AG09309 (cell line): ENCODE results near the gene NARF.

Experiments used
- DNase-seq: peaks from one replicate; pipeline ENCODE4 v3.0.0-alpha.2; 2010; ENCODE audit warnings: low read depth
- H3K4me3 ChIP-seq: 2 replicates; pipeline ENCODE4 v1.5.1; 2011; ENCODE audit warnings: mild to moderate bottlenecking, low read depth, low read length, moderate library complexity; ENCODE audit not compliant: control insufficient read depth
- TF ChIP-seq, protein P1 (sequence below): IDR thresholded peaks from 2 replicates; pipeline ENCODE4 v1.5.1; 2011; ENCODE audit warnings: mild to moderate bottlenecking, low read depth, low read length, inconsistent platforms; ENCODE audit not compliant: insufficient read depth, control insufficient read depth; ENCODE audit errors: missing control alignments

Gene NARF

DNA sequence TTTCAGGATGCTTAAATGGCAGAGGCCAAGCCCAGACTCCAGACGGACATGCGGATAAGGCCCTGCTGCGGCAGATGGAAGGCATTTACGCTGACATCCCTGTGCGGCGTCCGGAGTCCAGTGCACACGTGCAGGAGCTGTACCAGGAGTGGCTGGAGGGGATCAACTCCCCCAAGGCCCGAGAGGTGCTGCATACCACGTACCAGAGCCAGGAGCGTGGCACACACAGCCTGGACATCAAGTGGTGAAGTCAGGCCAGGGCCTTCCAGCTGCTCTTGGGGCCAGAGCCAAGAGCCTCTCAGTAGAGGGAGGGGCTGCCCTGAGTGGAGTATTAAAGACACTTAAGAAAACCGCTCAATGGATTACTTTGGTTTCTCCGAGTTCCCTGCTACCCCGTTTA is 29.4 kb downstream of the NARF start:
- no peak overlapping the region for H3K4me3 ChIP-seq
- TF ChIP-seq, protein P1, sequence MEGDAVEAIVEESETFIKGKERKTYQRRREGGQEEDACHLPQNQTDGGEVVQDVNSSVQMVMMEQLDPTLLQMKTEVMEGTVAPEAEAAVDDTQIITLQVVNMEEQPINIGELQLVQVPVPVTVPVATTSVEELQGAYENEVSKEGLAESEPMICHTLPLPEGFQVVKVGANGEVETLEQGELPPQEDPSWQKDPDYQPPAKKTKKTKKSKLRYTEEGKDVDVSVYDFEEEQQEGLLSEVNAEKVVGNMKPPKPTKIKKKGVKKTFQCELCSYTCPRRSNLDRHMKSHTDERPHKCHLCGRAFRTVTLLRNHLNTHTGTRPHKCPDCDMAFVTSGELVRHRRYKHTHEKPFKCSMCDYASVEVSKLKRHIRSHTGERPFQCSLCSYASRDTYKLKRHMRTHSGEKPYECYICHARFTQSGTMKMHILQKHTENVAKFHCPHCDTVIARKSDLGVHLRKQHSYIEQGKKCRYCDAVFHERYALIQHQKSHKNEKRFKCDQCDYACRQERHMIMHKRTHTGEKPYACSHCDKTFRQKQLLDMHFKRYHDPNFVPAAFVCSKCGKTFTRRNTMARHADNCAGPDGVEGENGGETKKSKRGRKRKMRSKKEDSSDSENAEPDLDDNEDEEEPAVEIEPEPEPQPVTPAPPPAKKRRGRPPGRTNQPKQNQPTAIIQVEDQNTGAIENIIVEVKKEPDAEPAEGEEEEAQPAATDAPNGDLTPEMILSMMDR: no peak
- DNase-seq: no peak

DNA sequence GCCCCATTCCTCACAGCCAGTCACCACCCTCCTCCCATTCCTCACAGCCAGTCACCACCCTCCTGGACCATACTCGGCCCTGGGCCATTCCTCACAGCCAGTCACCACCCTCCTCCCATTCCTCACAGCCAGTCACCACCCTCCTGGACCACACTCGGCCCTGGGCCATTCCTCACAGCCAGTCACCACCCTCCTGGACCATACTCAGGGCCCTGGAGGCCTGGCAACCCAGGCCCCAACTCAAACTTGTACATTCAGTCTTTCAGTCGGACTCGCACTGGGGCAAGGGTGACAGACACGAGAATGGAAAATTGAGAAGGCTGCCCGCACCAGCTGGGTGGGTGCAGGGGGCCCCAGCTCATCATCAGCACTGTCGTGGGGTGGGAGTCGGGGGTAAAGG is 30.6 kb downstream of the NARF start:
- no peak for DNase-seq
- no peak overlapping the region for H3K4me3 ChIP-seq
- TF ChIP-seq, protein P1: no peak

DNA sequence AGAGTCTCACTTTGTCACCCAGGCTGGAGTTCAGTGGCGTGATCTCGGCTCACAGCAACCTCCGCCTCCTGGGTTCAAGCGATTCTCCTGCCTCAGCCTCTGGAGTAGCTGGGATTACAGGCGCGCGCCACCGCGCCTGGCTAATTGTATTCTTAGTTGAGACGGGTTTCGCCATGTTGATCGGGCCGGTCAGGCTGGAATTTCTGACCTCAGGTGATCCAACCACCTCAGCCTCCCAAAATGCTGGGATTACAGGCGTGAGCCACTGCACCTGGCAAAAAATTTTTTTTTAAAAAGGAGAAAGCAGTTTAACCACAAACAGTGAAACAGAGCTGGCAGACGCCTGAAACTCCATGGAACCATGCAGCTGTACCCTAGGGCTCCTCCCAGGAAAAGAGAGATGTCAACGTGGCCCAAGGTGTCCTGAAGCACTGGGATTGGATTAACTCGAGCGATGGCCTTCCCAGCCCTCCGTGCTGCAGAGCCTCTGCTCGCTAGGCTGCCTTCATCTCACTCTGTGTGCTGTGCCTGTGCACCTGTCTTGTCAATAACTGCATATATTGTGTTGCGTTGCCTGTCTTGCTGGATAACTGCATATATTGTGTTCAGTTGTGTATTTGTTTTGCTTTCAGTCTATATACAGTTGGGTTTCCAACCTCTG is 31.4 kb downstream of the NARF start:
- no peak for DNase-seq
- TF ChIP-seq, protein P1: no peak

DNA sequence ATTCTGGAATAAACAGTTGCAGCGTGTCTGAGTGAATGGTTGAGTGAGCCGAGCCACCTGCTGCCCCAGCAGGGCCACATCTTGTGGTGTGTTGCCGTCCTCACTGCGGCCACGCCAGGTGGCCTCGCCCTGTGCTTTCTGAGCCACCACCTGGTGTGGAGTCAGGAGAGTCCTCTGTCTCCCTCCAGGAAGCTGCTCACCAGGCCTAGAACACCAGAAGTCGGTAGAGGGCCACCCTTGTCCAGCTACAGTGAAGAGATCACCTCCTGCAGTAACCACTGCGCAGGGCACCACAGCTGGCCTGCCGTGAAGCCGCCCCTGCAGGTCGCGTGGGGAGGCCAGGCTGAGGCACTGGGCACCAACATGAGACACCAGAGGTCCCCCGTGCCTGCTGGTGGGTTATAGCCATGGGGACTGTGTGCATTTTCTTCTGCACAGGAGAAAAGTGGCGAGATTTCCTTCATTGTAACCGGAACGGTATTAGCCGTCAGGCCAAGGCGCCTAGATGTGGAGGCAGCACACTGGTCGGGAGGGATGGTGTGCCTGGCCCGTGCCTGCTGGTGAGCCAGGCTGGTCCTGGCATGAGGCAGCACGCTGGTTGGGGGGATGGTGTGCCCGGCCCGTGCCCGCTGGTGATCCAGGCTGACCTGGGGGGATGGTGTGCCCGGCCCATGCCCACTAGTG is 32.1 kb downstream of the NARF start:
- TF ChIP-seq, protein P1: no peak
- DNase-seq: no peak
- H3K4me3 ChIP-seq: no peak overlapping the region

More for the DNA sequence above, 31.4 kb downstream of the NARF start:
- H3K4me3 ChIP-seq: no peak overlapping the region

DNA sequence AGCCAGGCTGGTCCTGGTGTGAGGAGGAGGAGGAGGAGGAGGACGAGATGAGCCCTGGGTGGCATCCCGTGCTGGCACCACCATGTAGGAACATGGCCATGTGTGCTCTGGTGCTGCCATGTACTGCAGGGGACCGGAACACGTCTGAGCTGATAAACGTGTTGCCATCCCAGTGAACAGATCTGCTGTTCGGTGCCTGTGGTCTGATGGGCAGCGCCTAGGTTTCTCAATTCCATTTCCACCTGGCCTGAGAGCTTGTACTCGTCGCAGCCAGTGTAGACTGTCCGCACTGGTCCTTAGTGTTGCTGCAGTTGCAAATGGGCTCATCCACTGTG is 32.6 kb downstream of the NARF start:
- TF ChIP-seq, protein P1: no peak
- no peak overlapping the region for H3K4me3 ChIP-seq
- no peak for DNase-seq

DNA sequence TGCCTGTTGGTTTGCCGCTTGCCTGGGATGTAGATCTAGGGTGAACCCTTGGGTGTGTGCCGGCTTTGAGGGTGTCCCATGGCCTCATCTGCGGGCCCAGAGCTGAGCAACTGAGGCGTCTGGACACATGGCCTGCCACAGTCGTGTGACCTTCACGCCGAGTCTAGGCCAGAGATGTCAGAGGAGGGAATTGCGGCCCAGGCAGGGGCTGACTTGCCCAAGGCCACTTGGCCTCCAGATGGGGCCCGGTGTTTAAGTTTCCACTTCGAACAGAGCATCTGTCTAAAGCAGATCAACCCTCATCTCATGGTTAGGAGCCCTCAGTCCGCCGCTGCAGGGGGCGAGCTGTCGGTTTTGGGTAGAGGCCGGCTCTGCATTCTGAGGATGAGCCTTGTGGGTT is 33.0 kb downstream of the NARF start:
- H3K4me3 ChIP-seq: no peak overlapping the region
- DNase-seq: no peak
- TF ChIP-seq, protein P1: no peak
